Measurements from ENCODE around the gene IMMP2L.
"Not testable (repeated sequence)": the region's sequence is repeated elsewhere in the genome, so short reads cannot be mapped to it uniquely, and the experiment has no call there.

The IMMP2L gene

GRCh38 chr7:111561904-111562732 lies at the start of gene IMMP2L:
Gene IMMP2L, minus strand, starts transcription at chr7:111562492.
- peak; percentile 71 to 79 for DNase-seq (ENCODE audit: low read depth in 2 of 2, low spot score in 1 of 2)

DNA sequence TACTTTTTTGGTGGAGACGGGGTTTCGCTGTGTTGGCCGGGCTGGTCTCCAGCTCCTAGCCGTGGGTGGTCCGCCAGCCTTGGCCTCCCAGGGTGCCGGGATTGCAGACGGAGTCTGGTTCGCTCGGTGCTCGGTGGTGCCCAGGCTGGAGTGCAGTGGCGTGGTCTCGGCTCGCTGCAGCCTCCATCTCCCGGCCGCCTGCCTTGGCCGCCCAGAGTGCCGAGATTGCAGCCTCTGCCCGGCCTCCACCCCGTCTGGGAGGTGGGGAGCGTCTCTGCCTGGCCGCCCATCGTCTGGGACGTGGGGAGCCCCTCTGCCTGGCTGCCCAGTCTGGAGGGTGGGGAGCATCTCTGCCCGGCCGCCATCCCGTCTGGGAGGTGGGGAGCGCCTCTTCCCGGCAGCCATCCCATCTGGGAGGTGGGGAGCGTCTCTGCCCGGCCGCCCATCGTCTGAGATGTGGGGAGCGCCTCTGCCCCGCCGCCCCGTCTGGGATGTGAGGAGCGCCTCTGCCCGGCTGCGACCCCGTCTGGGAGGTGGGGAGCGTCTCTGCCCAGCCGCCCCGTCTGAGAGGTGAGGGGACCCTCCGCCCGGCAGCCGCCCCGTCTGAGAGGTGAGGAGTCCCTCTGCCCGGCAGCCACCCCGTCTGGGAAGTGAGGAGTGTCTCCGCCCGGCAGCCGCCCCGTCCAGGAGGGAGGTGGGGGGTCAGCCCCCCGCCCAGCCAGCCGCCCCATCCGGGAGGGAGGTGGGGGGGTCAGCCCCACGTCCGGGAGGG lies 47.4 kb upstream of the IMMP2L start:
- DNase-seq (ENCODE audit: low read depth in 2 of 2, low spot score in 1 of 2): not testable (repeated sequence)

GRCh38 chr7:111607621-111608020 lies 45.3 kb upstream of the IMMP2L start:
- no peak for DNase-seq (ENCODE audit: low read depth in 2 of 2, low spot score in 1 of 2)

DNA sequence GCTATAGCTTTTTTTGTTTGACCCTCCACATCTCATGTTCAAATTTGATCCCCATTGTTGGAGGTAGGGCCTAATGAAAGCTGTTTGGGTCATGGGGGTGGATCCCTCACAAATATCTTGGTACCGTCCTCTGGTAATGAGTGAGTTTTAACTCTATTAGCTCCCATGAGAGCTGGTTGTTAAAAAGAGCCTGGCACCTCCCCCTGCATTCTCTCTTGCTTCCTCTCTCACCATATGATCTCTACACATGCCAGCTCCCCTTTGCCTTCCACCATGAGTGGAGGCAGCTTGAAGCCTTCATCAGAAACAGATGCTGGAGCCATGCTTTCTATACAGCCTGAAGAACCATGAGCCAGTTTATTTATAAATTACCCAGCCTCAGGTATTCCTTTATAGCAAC lies 43.0 kb upstream of the IMMP2L start:
- DNase-seq (ENCODE audit: low read depth in 2 of 2, low spot score in 1 of 2): no peak

GRCh38 chr7:111600091-111600490 lies 37.8 kb upstream of the IMMP2L start:
- DNase-seq (ENCODE audit: low read depth in 2 of 2, low spot score in 1 of 2): no peak

- no peak for DNase-seq (ENCODE audit: low read depth in 2 of 2, low spot score in 1 of 2)
Measured at GRCh38 chr7:111595780-111596179, 33.5 kb upstream of the IMMP2L start.

GRCh38 chr7:111594602-111595001 lies 32.3 kb upstream of the IMMP2L start:
- no peak for DNase-seq (ENCODE audit: low read depth in 2 of 2, low spot score in 1 of 2)

DNA sequence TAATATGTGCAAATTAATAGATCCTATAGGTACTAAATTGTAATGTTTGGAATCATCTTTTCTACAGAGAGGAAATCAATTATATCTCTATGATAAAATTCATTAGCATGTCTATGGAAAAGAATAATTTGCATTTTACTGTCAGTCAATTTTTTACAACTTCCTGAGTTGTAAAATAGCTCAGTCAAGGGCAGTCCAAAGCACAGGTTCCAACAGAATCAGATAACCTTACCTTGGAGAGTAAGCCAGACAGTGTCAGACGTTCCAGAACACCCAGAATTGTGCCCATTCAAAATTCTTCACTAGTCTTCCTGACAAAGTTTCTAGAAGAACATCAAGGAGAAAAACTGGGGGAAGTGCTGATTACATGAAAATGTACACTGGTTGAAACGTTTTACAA lies 31.1 kb upstream of the IMMP2L start:
- no peak for DNase-seq (ENCODE audit: low read depth in 2 of 2, low spot score in 1 of 2)

DNA sequence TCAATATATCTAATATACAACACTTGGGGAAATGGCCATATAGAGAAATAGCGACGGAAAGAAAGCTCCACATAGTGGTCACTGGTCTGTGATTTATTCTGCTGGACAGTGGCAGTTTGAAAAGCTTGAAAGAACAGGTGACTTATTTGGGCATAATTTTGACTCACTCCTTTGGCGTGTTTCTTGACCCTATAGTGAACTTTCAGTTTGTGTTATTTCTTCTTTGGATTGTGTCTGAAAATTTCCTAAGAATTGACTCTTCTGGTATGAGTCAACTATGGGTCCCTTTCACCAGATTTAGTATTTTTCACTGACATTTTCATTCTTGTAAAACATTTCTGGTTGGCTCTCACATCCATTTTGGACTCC lies 25.8 kb upstream of the IMMP2L start:
- DNase-seq (ENCODE audit: low read depth in 2 of 2, low spot score in 1 of 2): no peak

DNA sequence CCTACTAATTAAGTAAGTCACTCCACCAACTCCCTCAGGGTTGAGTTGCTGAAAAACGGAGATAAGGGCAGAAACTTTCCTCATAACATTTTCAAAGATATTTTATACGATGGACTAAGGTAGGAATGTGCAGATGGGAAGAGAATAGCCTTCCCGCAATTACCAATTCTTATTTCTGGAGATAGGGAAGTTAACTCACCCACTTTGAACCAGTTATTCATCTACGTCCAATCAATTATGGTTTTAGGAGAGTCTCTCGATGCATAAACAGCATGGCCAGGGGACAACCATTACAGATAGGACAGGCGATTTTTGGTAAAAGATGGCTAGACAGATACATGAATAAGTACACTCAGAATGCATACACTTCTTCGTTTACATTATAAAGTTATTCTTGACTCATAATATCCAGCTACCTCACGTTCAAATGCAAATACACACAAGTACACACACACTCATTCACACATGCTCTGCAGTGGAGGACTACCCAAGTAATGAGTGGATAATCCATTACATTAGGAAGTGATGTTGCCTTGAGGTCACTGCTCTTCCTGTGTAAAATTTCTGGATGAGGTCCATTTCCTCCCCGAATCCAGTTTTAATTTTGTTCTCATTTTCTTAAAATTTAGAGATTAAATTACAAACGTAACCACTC lies 25.2 kb upstream of the IMMP2L start:
- DNase-seq (ENCODE audit: low read depth in 2 of 2, low spot score in 1 of 2): no peak

- DNase-seq (ENCODE audit: low read depth in 2 of 2, low spot score in 1 of 2): no peak
Measured at GRCh38 chr7:111586711-111587409, 24.6 kb upstream of the IMMP2L start.

- not testable (repeated sequence) for DNase-seq (ENCODE audit: low read depth in 2 of 2, low spot score in 1 of 2)
Measured at GRCh38 chr7:111581784-111582488, 19.6 kb upstream of the IMMP2L start.

DNA sequence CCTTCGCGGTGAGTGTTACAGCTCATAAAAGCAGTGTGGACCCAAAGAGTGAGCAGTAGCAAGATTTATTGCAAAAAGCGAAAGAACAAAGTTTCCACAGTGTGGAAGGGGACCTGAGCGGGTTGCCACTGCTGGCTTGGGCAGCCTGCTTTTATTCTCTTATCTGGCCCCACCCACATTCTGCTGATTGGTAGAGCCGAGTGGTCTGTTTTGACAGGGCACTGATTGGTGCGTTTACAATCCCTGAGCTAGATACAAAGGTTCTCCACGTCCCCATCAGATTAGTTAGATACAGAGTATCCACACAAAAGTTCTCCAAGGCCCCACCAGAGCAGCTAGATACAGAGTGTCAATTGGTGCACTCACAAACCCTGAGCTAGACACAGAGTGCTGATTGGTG lies 18.9 kb upstream of the IMMP2L start:
- not testable (repeated sequence) for DNase-seq (ENCODE audit: low read depth in 2 of 2, low spot score in 1 of 2)

- no peak for DNase-seq (ENCODE audit: low read depth in 2 of 2, low spot score in 1 of 2)
Measured at GRCh38 chr7:111578754-111579153, 16.5 kb upstream of the IMMP2L start.

DNA sequence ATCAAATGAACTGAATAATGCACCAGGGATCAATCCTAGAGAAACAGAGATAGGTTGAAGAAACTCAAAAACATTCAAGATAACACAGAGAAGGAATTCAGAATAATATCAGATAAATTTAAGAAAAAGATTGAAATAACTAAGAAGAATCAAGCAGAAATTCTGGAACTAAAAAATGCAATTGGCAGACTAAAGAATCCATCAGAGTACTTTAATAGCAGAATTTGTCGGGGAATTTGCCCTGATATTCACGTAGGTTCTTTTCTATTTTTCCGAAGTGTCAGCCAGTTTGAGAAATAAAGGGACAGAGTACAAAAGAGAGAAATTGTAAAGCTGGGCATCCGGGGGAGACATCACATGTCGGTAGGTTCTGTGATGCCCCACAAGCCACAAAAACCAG lies 9.4 kb upstream of the IMMP2L start:
- no peak for DNase-seq (ENCODE audit: low read depth in 2 of 2, low spot score in 1 of 2)

DNA sequence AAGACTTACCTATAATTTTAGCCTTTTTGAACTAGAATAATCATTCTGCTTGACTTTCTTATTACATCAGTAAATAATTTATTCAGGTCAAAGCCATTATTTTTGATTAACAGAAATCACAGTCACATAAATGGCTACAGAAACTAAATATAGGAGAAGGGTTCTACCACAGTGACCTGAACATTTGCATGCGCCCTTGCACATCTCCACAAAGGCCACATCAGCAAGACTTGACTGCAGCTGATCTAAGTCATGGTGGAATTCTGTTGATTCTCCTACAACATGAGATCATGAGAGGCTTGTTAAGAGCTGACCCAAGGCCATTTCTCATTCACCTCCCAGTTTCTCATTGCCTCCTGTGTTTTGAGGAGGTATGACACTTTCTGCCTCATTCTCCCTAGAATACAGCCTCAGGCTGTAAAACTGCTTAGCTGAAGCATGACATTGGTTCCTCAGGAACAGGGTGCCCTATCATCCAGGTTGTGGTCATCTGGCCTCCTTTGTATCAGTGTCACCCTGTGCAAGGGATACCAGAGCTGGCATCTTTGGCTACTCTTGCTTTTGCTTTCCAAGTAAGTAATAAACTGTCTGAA lies 6.7 kb upstream of the IMMP2L start:
- DNase-seq (ENCODE audit: low read depth in 2 of 2, low spot score in 1 of 2): no peak

DNA sequence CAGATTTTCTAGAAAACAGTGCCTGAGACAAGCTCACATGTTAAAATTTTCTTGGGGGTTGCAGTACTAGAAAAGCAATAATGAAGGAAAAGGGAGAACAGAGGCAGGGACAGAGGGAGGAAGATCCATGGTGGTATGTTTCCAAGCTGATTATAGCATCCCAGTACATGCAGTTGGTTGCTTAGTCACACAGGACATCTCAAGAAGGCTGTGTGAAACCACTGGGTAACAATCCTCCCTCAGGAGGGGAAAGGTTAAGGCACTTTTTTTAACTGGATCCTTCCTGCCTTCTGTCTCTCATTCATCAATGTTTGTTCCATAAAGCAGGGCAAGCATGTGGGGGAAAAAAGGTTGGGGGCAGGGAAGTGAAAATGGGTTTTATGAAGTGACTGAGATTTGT lies 6.1 kb upstream of the IMMP2L start:
- no peak for DNase-seq (ENCODE audit: low read depth in 2 of 2, low spot score in 1 of 2)

DNA sequence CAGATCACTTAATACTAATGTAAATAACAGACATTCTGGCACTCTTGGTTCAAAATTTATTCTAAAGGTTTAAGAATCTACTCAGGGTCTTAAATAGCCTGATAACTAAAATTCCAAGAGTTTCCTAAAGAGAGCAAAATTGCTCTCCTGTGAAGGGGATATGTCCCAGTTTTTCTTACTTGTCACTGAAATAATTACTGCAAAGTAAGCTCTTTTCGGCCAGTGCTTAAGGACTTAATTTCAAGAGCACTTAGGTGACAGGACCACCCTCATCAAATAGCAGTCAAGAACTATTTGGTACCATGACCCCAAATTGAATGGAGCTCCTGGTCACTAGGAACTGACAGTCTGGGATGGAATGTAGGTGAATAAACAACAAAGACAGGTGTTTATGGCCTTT lies 1.8 kb upstream of the IMMP2L start:
- DNase-seq (ENCODE audit: low read depth in 2 of 2, low spot score in 1 of 2): no peak

GRCh38 chr7:111561654-111561903 lies 713 bp downstream of the IMMP2L start:
- DNase-seq (ENCODE audit: low read depth in 2 of 2, low spot score in 1 of 2): no peak

DNA sequence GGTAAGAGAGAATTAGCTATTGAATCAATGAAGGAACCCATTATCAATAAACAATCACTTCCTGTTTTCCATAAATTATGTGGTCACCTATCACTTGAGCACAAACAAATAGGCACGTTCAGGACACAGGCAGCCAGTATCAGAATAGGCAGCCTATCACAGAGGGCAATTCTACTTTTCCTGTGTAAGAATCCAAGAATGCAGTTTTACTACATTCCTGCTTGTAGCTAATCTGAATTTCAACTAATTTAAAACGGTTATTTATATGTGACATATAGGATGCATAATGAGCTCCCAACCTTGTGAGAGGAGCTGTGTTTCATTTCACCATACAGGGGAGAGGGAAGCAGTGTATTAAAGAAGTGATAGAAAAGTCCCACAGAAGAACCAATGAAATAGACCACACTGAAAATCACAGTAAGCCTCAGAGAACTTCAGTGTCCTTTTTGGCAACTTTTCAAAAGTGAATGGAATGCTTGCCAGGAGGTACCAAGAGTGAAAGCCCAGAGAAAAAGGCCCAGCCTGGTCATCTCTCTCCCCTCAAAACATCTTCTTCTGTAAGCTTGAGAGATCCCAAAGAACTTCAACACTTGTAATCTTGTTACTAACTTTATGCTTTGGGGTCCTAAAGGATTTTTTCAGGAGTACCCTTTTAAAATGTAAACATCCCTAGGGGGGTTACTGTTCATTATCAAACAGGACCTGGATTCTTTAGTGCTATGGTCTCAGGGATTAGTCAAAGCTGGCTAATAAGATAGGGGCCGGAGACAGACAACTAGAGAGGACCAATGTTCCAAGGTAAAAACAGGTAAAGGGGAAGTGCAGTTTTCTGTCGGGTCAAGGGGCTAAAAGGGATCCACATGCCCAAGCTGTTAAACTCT lies 1.3 kb downstream of the IMMP2L start:
- no peak for DNase-seq (ENCODE audit: low read depth in 2 of 2, low spot score in 1 of 2)

Data from stimulated activated CD8-positive, alpha-beta memory T cell treated with anti-CD3 and anti-CD28 coated beads, Interleukin-4, amount 100 ng/mL, for 1 hour (primary cell).